NAMALWA (cell line): ENCODE measurements around the gene COL4A1.

Experiments used
- DNase-seq: peaks from one replicate; pipeline ENCODE4 v3.0.0-alpha.2; 2015; ENCODE audit warnings: low spot score

The COL4A1 gene

DNA sequence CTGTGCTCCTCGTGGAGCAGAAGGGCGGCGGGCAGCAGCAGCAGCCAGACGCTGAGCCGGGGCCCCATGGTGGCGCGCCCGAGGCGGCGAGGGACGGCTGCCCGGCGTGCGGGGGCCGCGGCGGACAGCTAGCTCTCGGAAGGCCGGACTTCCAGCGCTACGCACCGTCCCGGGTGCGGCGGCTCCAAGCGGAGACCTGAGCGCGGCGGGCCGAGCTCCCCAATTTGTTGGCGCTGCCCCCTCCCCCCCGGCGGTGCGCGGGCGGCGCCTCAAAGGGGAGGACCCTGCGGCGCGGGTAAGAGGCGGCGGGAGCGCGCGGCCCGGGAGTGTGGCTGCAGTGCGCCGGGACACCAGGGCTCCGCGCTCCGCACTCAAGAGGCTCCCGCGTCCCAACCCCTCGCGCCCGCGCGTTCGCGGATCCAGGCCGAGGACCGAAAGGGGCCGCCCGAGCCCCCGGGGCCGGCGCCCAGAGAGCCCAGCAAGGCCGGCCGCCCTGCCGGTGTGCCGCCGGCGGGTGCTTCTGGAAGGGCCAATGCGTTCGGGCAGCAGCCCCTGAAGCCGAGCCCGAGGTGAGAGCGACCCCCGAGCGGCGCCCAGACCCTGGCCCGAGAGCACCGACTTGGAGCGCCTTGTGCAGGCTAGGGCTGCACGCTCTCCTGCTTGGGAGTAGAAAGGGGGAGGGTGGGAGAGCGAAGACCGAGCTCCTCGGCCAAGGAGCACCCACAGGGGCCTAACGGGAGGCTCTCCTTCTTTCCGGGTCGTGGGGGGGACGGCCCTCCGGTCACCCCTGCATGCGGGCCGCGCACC lies at the start of gene COL4A1, which contains the start of gene COL4A2:
Gene COL4A1, minus strand, starts transcription at position 198 of the 807 bp plus-strand sequence. Its CDS starts 130 bp downstream, at position 68.
Gene COL4A2, plus strand, starts transcription at position 325 of the 807 bp plus-strand sequence. CDS start 620 bp downstream, outside the sequence.
- DNase-seq, result no peak

DNA sequence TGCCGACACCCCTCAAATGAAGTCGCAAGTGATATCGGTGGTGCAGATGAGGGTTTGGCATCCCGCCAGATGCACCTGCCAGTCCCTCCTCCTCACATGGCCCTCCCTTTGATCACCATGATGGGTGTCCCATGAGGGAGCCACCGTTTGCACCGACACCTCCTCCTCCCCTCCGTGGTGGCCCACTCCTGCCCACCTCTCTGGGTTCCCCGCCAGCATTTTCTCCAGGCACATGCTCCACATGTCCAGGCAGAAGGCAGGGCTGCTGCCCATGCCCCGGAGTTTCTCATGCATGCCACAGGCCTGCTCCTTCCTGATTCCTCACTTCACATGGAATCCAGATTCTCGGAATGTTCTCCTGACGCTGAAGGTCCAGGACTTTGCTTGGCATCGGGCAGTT lies 49.4 kb upstream of the COL4A1 start:
- peak; percentile 16 for DNase-seq

GRCh38 chr13:110354715-110355473 lies 47.9 kb upstream of the COL4A1 start:
- peak; percentile 29 for DNase-seq

DNA sequence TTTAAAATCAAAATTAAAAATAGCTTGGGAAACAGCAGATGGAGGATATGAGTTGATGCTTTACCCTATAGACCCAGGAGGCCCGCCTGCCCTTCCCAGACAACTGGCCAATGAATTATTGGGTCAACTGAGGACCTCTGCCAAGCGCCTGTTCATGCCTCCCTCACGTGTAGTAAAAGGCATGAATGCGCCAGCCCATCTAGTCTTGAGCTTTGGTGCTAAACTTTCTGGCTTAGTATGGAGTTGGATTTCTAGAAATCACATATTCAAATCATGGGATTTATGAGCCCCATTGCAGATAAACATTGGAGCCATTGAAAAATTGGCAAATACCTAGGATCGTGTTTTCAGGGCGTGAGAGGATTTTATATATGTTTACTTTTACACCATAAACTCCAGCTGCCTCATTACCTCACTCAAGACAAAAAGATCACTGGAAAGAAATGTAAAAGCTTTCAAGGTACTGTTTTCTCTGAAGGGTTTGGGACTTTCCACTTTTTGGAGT lies 47.2 kb upstream of the COL4A1 start:
- DNase-seq, result no peak

- DNase-seq, result no peak
Measured at GRCh38 chr13:110353339-110353977, 46.5 kb upstream of the COL4A1 start.

DNA sequence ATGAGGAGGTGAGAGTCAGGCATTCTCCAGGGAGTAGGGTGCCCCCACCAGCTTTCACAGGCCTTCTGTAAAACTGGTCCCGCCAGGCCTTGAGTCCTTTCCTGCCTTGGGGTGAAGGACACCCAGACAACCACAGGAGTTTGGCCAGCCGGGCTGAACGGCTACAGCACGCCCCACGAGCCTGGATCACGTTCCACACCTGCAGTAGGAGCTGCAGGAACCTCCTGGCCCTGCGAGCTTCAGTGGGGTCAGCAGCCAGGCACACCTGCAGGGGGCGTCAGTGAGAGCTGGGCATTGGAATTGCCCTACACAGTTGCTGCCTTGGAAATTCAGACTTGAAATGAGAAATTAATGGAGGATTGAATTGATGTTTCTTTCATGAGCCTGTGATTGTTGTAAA lies 45.8 kb upstream of the COL4A1 start:
- DNase-seq, result peak; percentile 22

DNA sequence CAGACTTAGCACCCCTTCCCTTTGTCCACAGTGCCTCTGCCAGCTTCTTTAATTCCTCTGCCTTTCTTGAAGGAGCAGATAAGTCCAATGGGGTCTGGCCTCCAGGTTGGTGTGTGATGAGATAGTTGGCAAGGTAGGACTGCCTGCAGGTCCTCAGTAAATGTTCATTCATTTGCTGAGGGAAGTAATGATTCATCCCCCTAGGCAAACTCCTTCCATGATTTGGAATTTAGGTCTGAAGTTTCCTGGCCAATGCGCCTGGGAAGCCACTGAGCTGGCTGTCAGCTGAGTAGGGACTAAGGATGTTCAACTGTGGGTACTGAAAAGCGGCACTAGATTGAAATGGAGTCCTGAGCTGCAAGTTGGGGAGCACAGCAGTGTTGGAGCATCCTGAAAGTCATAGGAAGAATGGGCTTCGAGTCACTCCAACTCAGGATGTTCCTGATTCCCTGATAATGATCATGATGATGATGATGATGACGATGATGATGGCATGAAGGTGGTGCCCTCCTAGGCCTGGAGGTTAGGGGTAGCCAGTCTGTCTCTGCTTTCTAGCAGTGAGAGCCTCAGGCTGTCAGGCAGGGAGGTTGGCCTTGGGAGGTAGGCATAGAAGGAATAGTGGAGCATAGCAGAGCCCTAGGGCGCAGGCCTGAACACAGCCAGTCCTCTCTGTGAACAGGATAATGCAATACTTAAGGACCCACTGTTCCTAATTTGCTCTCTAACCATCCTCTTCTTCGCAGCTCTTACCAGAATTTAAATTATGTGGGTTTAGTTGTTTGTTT lies 44.9 kb upstream of the COL4A1 start:
- no peak for DNase-seq

- no peak for DNase-seq
Measured at GRCh38 chr13:110350509-110350908, 43.6 kb upstream of the COL4A1 start.

DNA sequence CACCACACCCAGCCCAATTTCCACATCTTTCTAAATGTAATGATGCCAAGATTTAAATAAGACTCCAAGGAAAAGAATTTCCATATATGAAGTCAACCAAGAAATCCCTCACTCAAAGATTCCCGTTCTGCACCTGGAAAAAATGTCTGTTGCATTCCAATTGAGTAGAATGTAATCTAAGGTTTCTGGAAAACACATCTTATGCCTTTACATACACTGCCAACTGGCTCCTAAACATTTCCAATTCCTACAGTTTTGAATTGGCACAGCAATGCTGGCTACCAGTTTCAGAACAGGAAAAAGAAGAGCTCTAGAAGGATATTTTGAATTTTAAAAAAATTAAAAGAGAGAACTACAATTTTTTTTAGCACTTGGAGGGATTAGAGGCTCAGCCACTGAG lies 43.1 kb upstream of the COL4A1 start:
- no peak for DNase-seq

DNA sequence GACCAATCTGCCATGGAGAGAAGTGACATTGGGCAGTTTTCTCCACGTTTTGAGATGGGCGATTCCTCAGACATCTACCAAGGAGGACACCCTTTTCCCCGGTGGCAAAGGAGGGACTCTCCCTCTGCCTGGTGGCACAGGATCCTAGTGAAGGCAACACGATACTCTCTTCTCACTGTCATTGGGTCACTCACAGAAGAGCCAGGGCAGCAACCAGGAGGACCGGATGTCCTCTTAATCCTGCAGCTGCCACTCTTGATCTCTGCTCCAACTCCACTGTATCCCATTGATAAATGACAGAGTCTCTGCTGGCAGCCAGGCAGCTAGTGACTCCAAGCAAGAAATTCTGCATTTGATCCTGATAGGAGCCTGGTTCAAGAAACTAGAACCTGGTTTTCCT lies 42.3 kb upstream of the COL4A1 start:
- no peak for DNase-seq

GRCh38 chr13:110348309-110349105 lies 41.5 kb upstream of the COL4A1 start:
- DNase-seq, result no peak

- no peak for DNase-seq
Measured at GRCh38 chr13:110347535-110348308, 40.8 kb upstream of the COL4A1 start.

- no peak for DNase-seq
Measured at GRCh38 chr13:110347088-110347487, 40.1 kb upstream of the COL4A1 start.

DNA sequence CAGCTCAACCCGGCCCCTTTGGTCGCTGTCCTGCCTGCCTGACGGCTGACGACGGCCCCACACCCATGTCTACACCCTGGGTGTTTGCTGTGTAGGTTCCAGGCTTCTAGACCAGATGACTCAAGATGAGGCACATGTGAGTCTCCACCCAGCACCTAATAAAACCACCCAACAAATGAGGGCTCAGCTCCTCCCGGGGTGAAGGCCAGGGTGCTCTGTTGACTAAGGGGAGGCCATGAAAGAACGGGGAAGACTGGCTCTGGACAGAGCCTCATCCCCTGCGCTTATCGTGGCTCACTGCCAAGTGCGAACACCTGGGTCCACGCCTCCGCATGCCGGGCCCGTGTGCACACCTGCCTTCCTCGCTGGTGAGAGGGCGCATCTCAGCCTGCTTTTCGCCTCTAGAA lies 39.7 kb upstream of the COL4A1 start:
- DNase-seq, result no peak

GRCh38 chr13:110345701-110346100 lies 38.7 kb upstream of the COL4A1 start:
- no peak for DNase-seq

- no peak for DNase-seq
Measured at GRCh38 chr13:110345266-110345665, 38.3 kb upstream of the COL4A1 start.

GRCh38 chr13:110344320-110344719 lies 37.4 kb upstream of the COL4A1 start:
- DNase-seq, result no peak

- no peak for DNase-seq
Measured at GRCh38 chr13:110343241-110343865, 36.4 kb upstream of the COL4A1 start.

- no peak for DNase-seq
Measured at GRCh38 chr13:110342474-110342873, 35.5 kb upstream of the COL4A1 start.
